Mucosa of descending colon (tissue), 3 donors: ENCODE results near the gene PHF12. TPM values are rescaled to one million over a fixed set of nuclear protein-coding genes. Genes with fewer than 3 reads are reported as not detected.

Experiments
- ATAC-seq: fragments of 200-7000 bp; cut with Tn5 transposase; one replicate; pipeline ENCODE4 v1.9.1; 2020; ENCODE audit warnings: mild to moderate bottlenecking, moderate library complexity
- DNase-seq, 3 donors: peaks; one replicate each; pipeline ENCODE4 v3.0.0-alpha.2; 2020
- H3K36me3 ChIP-seq: fragments of 200-600 bp; one replicate; pipeline ENCODE4 v1.8.0; 2021; ENCODE audit warnings: low read depth, mild to moderate bottlenecking
- H3K4me1 ChIP-seq: fragments of 200-600 bp; one replicate; pipeline ENCODE4 v1.8.0; 2021; ENCODE audit warnings: low read depth, mild to moderate bottlenecking
- H3K4me3 ChIP-seq: fragments of 200-600 bp; one replicate; pipeline ENCODE4 v1.8.0; 2021; ENCODE audit warnings: mild to moderate bottlenecking
- H3K9me3 ChIP-seq: fragments of 200-600 bp; one replicate; pipeline ENCODE4 v1.8.0; 2021; ENCODE audit warnings: mild to moderate bottlenecking
- CTCF ChIP-seq: fragments of 200-600 bp; IDR thresholded peaks from one replicate; pipeline ENCODE4 v1.8.0; 2022; ENCODE audit warnings: antibody characterized with exemption, mild to moderate bottlenecking
- intact Hi-C, 2 donors: fragments of 100-400 bp; cut with DNase I in 1 of 2; cut with micrococcal nuclease in 1 of 2; formaldehyde crosslinking; loops; one replicate each; pipeline versions ENCODE4 v1.11.0 to v1.11.1; 2022; cut with DNase I, micrococcal nuclease
- total RNA-seq, 3 donors: library from RNA; stranded (reverse); fragmentation: NEBNext Ultra II Directional in 2 of 3; extraction: Animal tissue kit (Norgen Biotek cat#: 25700) in 2 of 3; gene quantifications; one replicate each; pipeline versions ENCODE4 v1.2.1 to v1.2.4, GENCODE V29; 2021 to 2023
- donor health status: DM: no; HTN: no; CAD: no; lungs with moderate emphysema.
- donor health status: DM: no; HTN: no; CAD: no.
- donor health status: DM: no; HTN: yes; CAD: no.

PHF12 gene
- total RNA-seq, 3 donors from 2014 or later: 35.9 to 59.7 (median 39.2) TPM

DNA sequence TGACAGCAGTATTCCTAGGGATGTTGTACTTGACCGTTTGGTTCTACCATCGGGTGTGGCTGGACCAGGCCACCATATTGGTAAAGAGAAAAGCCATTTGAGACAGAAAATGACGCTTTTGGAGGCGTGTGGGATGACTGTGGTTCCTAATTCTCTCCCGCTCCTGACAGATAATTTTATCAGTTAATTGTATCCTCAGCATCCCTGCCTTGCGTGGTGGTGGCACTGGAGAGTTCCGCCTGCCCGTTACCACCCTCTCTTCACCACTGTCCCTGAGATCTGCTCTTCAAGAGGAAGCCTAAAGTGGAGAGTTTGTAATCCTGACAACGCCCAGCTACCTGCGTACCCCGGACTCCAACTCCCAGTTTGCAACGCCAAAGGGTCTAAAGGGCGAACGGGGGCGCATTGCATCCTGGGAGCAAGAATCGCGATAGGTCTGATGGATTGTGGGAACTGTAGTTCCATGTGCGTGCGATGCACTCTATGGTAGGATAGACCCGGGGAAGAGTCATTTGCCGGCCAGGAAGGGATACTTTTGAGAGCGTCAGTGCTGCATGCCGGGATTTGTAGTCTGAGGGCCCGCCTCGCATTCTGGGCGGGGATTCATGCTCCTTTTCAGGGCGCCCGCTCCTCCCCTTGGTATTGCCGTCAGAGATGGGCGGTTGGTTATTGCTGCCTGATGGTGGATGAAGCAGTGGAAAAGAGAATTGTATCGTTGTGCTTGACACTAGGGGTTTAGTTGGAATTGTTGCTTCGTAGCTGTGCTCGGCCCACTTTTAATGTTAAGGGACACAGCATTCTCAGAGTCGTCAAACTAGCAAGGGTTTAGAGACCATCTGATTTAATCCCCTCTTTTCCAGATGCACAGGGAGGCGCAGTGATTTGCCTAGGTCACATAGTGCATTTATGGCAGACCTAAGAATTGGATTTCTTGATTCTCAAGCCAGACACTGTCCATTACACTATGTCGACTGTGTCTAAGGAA, 965 bp upstream of the PHF12 start:
- intact Hi-C loops: no loop called here

GRCh38 chr17:28950752-28951427, 428 bp downstream of the PHF12 start:
- intact Hi-C loops: no loop called here
- TF ChIP-seq CTCF: no peak
- Histone ChIP-seq H3K4me1 (peaks cover 26% of the 10 kb centered on the region), H3K36me3 (no peaks in the 10 kb centered on the region), H3K9me3 (no peaks in the 10 kb centered on the region), H3K4me3 (peak overlapping the region; percentile 54)
- ATAC-seq: no peak
- DNase-seq: peak in 1 of 3 donors; percentile 42

More for the DNA sequence above, 965 bp upstream of the PHF12 start:
- TF ChIP-seq CTCF: no peak
- peak; percentile 78 for ATAC-seq
- peak; percentile 94 to 98 (median 97) for DNase-seq
- H3K4me3 ChIP-seq: peak overlapping the region; percentile 54
- H3K9me3 ChIP-seq: no peaks in the 10 kb centered on the region
- H3K36me3 ChIP-seq: no peaks in the 10 kb centered on the region
- peaks cover 16% of the 10 kb centered on the region for H3K4me1 ChIP-seq

DNA sequence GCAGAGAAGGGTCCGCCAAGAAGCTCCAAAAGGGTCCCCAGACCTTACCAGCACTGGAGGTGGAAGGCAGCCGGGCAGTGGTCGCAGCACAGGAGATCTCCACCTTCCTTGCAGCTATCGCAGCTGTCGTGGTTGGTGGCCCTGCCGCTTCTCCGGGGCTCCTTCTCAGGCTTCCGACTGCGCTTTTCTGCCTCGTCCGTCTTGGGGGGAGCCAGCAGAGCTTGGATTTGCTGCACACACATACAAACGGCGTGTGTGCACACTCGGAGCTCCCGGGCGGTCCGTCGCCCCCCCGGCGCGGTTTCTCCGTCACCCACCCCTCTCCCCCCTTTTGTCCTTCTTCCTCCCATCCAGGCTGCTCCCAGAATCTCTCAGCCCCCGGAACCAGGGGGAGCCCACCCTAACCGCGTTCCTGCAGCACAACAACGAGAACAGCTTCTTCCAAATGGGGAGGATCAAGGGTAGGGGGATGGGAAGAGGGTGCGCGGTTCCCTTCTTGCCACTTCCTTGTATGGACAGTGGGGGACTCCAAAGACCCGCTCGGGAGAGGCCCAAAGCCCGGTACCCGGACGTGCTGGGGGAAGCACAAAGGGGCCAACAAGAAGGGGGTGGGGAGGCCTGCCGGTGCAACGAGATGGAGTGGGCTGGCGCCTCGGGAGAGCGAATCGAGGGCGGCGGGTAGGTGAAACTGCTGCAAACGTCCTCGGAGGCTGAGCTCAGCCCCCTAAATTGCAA, 1.1 kb downstream of the PHF12 start:
- Histone ChIP-seq H3K36me3 (no peaks in the 10 kb centered on the region), H3K4me1 (peaks cover 26% of the 10 kb centered on the region), H3K4me3 (peak overlapping the region; percentile 54), H3K9me3 (no peaks in the 10 kb centered on the region)
- DNase-seq: peak; percentile 69 to 89 (median 78)
- no peak for ATAC-seq
- intact Hi-C loops: no loop called here
- TF ChIP-seq CTCF: no peak

- Histone ChIP-seq H3K9me3 (no peaks in the 10 kb centered on the region), H3K4me1 (peaks cover 26% of the 10 kb centered on the region), H3K4me3 (peak overlapping the region; percentile 54), H3K36me3 (no peaks in the 10 kb centered on the region)
- intact Hi-C loops: no loop called here
- ATAC-seq (no peak), DNase-seq (peak; percentile 79 to 80 (median 79))
- no peak for TF ChIP-seq CTCF
These were observed 1.9 kb downstream of the PHF12 start for GRCh38 chr17:28949185-28950016.

GRCh38 chr17:28948873-28949184, 2.5 kb downstream of the PHF12 start:
- no peak for ATAC-seq
- TF ChIP-seq CTCF: no peak
- Histone ChIP-seq H3K36me3 (no peaks in the 10 kb centered on the region), H3K9me3 (no peaks in the 10 kb centered on the region), H3K4me1 (peaks cover 26% of the 10 kb centered on the region), H3K4me3 (peak overlapping the region; percentile 54)
- no peak for DNase-seq
- intact Hi-C loops: no loop called here
